Neural progenitor cell (in vitro differentiated cells): ENCODE measurements around the gene TMEM240. TPM values are rescaled to one million over a fixed set of nuclear protein-coding genes. Genes with fewer than 3 reads are reported as not detected.
"Not testable (repeated sequence)": the region's sequence is repeated elsewhere in the genome, so short reads cannot be mapped to it uniquely, and the experiment has no call there.

Experiments used
- DNase-seq: peaks from one replicate; pipeline ENCODE4 v3.0.0-alpha.2; 2016; ENCODE audit warnings: low spot score
- H2AFZ ChIP-seq: fragments of 200-600 bp; sonication (generic); replicated peaks from 2 replicates; pipeline ENCODE4 v1.6.1; 2016; ENCODE audit warnings: antibody characterized with exemption
- H3F3A ChIP-seq: fragments of 200-600 bp; sonication (generic); 2 replicates; pipeline ENCODE4 v1.6.1; 2016; ENCODE audit warnings: antibody characterized with exemption, low read depth
- H3K27ac ChIP-seq: fragments of 200-600 bp; sonication (generic); 2 replicates; pipeline ENCODE4 v1.5.1; 2016; ENCODE audit warnings: mild to moderate bottlenecking
- H3K27me3 ChIP-seq: fragments of 200-600 bp; sonication (generic); 2 replicates; pipeline ENCODE4 v1.6.1; 2016; ENCODE audit warnings: mild to moderate bottlenecking, moderate library complexity
- H3K36me3 ChIP-seq: fragments of 200-600 bp; sonication (generic); 2 replicates; pipeline ENCODE4 v1.5.1; 2016
- H3K4me1 ChIP-seq: fragments of 200-600 bp; sonication (generic); 2 replicates; pipeline ENCODE4 v1.6.1; 2016; ENCODE audit warnings: mixed run types
- H3K4me2 ChIP-seq: fragments of 200-600 bp; sonication (generic); 2 replicates; pipeline ENCODE4 v1.6.1; 2016
- H3K4me3 ChIP-seq: fragments of 200-600 bp; sonication (generic); 2 replicates; pipeline ENCODE4 v1.5.1; 2016
- H3K79me2 ChIP-seq: fragments of 200-600 bp; sonication (generic); 2 replicates; pipeline ENCODE4 v1.6.1; 2016; ENCODE audit warnings: low read depth
- H3K9ac ChIP-seq: fragments of 200-600 bp; sonication (generic); 2 replicates; pipeline ENCODE4 v1.6.1; 2016
- H3K9me3 ChIP-seq: fragments of 200-600 bp; sonication (generic); 2 replicates; pipeline ENCODE4 v1.5.1; 2016; ENCODE audit warnings: low read depth
- H4K20me1 ChIP-seq: fragments of 200-600 bp; sonication (generic); 2 replicates; pipeline ENCODE4 v1.6.1; 2016; ENCODE audit warnings: low read depth
- H3K27ac Mint-ChIP-seq: 3 replicates; pipeline ENCODE4 v1.8.0; 2021; ENCODE audit warnings: mixed read lengths
- H3K27me3 Mint-ChIP-seq: 2 replicates; pipeline ENCODE4 v1.8.0; 2022; ENCODE audit warnings: low read depth, mild to moderate bottlenecking, inconsistent platforms, moderate library complexity, mixed read lengths; ENCODE audit not compliant: insufficient read depth
- H3K36me3 Mint-ChIP-seq: 3 replicates; pipeline ENCODE4 v1.8.0; 2021; ENCODE audit warnings: mixed read lengths
- H3K4me1 Mint-ChIP-seq: 3 replicates; pipeline ENCODE4 v1.8.0; 2021; ENCODE audit warnings: mixed read lengths
- H3K4me3 Mint-ChIP-seq: 3 replicates; pipeline ENCODE4 v1.8.0; 2021; ENCODE audit warnings: mild to moderate bottlenecking, moderate library complexity, mixed read lengths
- H3K9me3 Mint-ChIP-seq: 3 replicates; pipeline ENCODE4 v1.8.0; 2020; ENCODE audit warnings: mixed read lengths
- CTCF ChIP-seq: fragments of 200-600 bp; sonication (generic); IDR thresholded peaks from 2 replicates; pipeline ENCODE4 v1.5.1; 2017; ENCODE audit warnings: antibody characterized with exemption, mild to moderate bottlenecking
- EZH2 ChIP-seq: fragments of 200-600 bp; sonication (generic); IDR thresholded peaks from 2 replicates; pipeline ENCODE4 v1.6.1; 2017; ENCODE audit warnings: antibody characterized with exemption, mild to moderate bottlenecking, moderate library complexity
- EZH2phosphoT487 ChIP-seq: fragments of 200-600 bp; sonication (generic); IDR thresholded peaks from 2 replicates; pipeline ENCODE4 v1.6.1; 2017; ENCODE audit warnings: antibody characterized with exemption
- total RNA-seq: library from RNA; depleted of rRNA; stranded (reverse); fragments of >200 nt; gene quantifications from 2 replicates; pipeline ENCODE4 v1.2.3, GENCODE V29; 2015; ENCODE audit warnings: low replicate concordance

TMEM240 gene
- total RNA-seq, 1 donor from 2014 or later, result 8.0 TPM

- Histone ChIP-seq H3K27ac (no peak overlapping the region), H2AFZ (no peak overlapping the region), H4K20me1 (peaks cover 23% of the 10 kb centered on the region), H3K9me3 (no peaks in the 10 kb centered on the region), H3F3A (peaks cover 3% of the 10 kb centered on the region), H3K79me2 (peaks cover 29% of the 10 kb centered on the region), H3K4me3 (no peak overlapping the region), H3K4me1 (no peaks in the 10 kb centered on the region), H3K4me2 (no peak overlapping the region), H3K36me3 (no peaks in the 10 kb centered on the region), H3K27me3 (no peaks in the 10 kb centered on the region), H3K9ac (no peak overlapping the region)
- Mint-ChIP-seq H3K36me3 (peaks cover 21% of the 10 kb centered on the region), H3K4me1 (peaks cover 9% of the 10 kb centered on the region), H3K27ac (no peak overlapping the region), H3K4me3 (no peak overlapping the region), H3K27me3 (peaks cover 2% of the 10 kb centered on the region), H3K9me3 (no peaks in the 10 kb centered on the region)
- no peak for DNase-seq
- TF ChIP-seq EZH2phosphoT487, result no peak
- TF ChIP-seq EZH2, result no peak
- TF ChIP-seq CTCF, result no peak
Observed at GRCh38 chr1:1560178-1560577, 19.8 kb upstream of the TMEM240 start.

GRCh38 chr1:1559066-1559465 is 18.6 kb upstream of the TMEM240 start:
- Histone ChIP-seq H3K9me3 (no peaks in the 10 kb centered on the region), H2AFZ (no peak overlapping the region), H3K27ac (no peak overlapping the region), H3F3A (peaks cover 3% of the 10 kb centered on the region), H3K4me3 (no peak overlapping the region), H4K20me1 (peaks cover 18% of the 10 kb centered on the region), H3K27me3 (no peaks in the 10 kb centered on the region), H3K9ac (no peak overlapping the region), H3K36me3 (no peaks in the 10 kb centered on the region), H3K4me2 (no peak overlapping the region), H3K79me2 (peaks cover 18% of the 10 kb centered on the region), H3K4me1 (no peaks in the 10 kb centered on the region)
- H3K4me1 Mint-ChIP-seq, result peaks cover 14% of the 10 kb centered on the region
- no peak overlapping the region for H3K27ac Mint-ChIP-seq
- no peak overlapping the region for H3K4me3 Mint-ChIP-seq
- no peaks in the 10 kb centered on the region for H3K9me3 Mint-ChIP-seq
- TF ChIP-seq EZH2phosphoT487, result no peak
- no peak for TF ChIP-seq EZH2
- no peak for TF ChIP-seq CTCF
- H3K36me3 Mint-ChIP-seq, result peaks cover 13% of the 10 kb centered on the region
- DNase-seq, result no peak
- peaks cover 2% of the 10 kb centered on the region for H3K27me3 Mint-ChIP-seq

GRCh38 chr1:1558591-1558990 is 18.2 kb upstream of the TMEM240 start:
- peaks cover 14% of the 10 kb centered on the region for H3K4me1 Mint-ChIP-seq
- H3K36me3 Mint-ChIP-seq, result peaks cover 8% of the 10 kb centered on the region
- H3K9ac ChIP-seq, result no peak overlapping the region
- peaks cover 13% of the 10 kb centered on the region for H4K20me1 ChIP-seq
- no peak overlapping the region for H3K4me3 ChIP-seq
- H3K79me2 ChIP-seq, result peaks cover 15% of the 10 kb centered on the region
- peaks cover 3% of the 10 kb centered on the region for H3F3A ChIP-seq
- no peak overlapping the region for H3K4me2 ChIP-seq
- no peaks in the 10 kb centered on the region for H3K27me3 ChIP-seq
- H3K27me3 Mint-ChIP-seq, result peaks cover 2% of the 10 kb centered on the region
- no peak overlapping the region for H2AFZ ChIP-seq
- no peaks in the 10 kb centered on the region for H3K9me3 ChIP-seq
- H3K27ac Mint-ChIP-seq, result no peak overlapping the region
- DNase-seq, result no peak
- H3K9me3 Mint-ChIP-seq, result no peaks in the 10 kb centered on the region
- no peak overlapping the region for H3K27ac ChIP-seq
- H3K36me3 ChIP-seq, result no peaks in the 10 kb centered on the region
- no peak for TF ChIP-seq CTCF
- no peak for TF ChIP-seq EZH2phosphoT487
- TF ChIP-seq EZH2, result no peak
- H3K4me3 Mint-ChIP-seq, result no peak overlapping the region
- H3K4me1 ChIP-seq, result no peaks in the 10 kb centered on the region

GRCh38 chr1:1557688-1558087 is 17.3 kb upstream of the TMEM240 start:
- H2AFZ ChIP-seq, H3K9me3 ChIP-seq, H3K27ac Mint-ChIP-seq, H3K4me3 ChIP-seq, H3K27me3 ChIP-seq, H3K4me2 ChIP-seq, H3K4me3 Mint-ChIP-seq, H3K9ac ChIP-seq, H3K27ac ChIP-seq, H3K4me1 ChIP-seq, H3F3A ChIP-seq, H3K27me3 Mint-ChIP-seq, H3K9me3 Mint-ChIP-seq, H3K36me3 Mint-ChIP-seq, H3K36me3 ChIP-seq, DNase-seq: not testable (repeated sequence)
- Histone ChIP-seq H4K20me1 (peaks cover 11% of the 10 kb centered on the region), H3K79me2 (peaks cover 10% of the 10 kb centered on the region)
- peaks cover 14% of the 10 kb centered on the region for H3K4me1 Mint-ChIP-seq

GRCh38 chr1:1556961-1557360 is 16.5 kb upstream of the TMEM240 start:
- H3K4me1 ChIP-seq, H3K9me3 ChIP-seq, DNase-seq, H3K4me2 ChIP-seq, H3K36me3 Mint-ChIP-seq, H3K27ac ChIP-seq, H2AFZ ChIP-seq, H3K27me3 ChIP-seq, H3K27me3 Mint-ChIP-seq, H3K4me3 ChIP-seq, H3F3A ChIP-seq, H3K27ac Mint-ChIP-seq, H3K36me3 ChIP-seq, H3K4me3 Mint-ChIP-seq, H3K9me3 Mint-ChIP-seq, H3K9ac ChIP-seq: not testable (repeated sequence)
- H4K20me1 ChIP-seq, result peaks cover 18% of the 10 kb centered on the region
- H3K4me1 Mint-ChIP-seq, result peaks cover 14% of the 10 kb centered on the region
- H3K79me2 ChIP-seq, result peaks cover 15% of the 10 kb centered on the region
